Measurements from ENCODE around the gene RPAP3. TPM values are rescaled to one million over a fixed set of nuclear protein-coding genes. Genes with fewer than 3 reads are reported as not detected.

RPAP3 gene
- total RNA-seq, 1 experiment from 2014 or later = 22.1 TPM

- H3K9me3 ChIP-seq (ENCODE audit: low read length) = no peaks in the 10 kb centered on the region
- no peak overlapping the region for H3K4me3 ChIP-seq (ENCODE audit: low read length)
- intact Hi-C loops (cut with micrococcal nuclease) = no loop called here
- H3K4me1 ChIP-seq (ENCODE audit: insufficient read depth, low read length) = no peaks in the 10 kb centered on the region
- no peak overlapping the region for H3K9ac ChIP-seq (ENCODE audit: low read length)
- DNase-seq = no peak
- H2AFZ ChIP-seq (ENCODE audit: low read length) = no peak overlapping the region
- no peak for ATAC-seq
- no peaks in the 10 kb centered on the region for H3K9me2 ChIP-seq (replicated peaks; ENCODE audit: low read length)
- BruUV-seq (replicated peaks) = no TSS peak
- no peak for TF ChIP-seq CTCF (conservative IDR thresholded peaks at IDR 0.05; ENCODE audit: low read depth, low read length)
- no peak for TF ChIP-seq EZH2phosphoT487 (IDR thresholded peaks at IDR 0.05; ENCODE audit: borderline replicate concordance, low read length)
- no peak for TF ChIP-seq EZH2 (IDR thresholded peaks at IDR 0.05; ENCODE audit: low read length, unreplicated experiment)
- H3K27ac ChIP-seq (ENCODE audit: low read length) = no peak overlapping the region
- no peak overlapping the region for H3K4me2 ChIP-seq (ENCODE audit: low read length)
- H3F3A ChIP-seq (ENCODE audit: low read length, unreplicated experiment) = no peaks in the 10 kb centered on the region
- ChIA-PET CTCF (interaction anchor here (1.2 kb wide), 1 partner anchor 141 kb away, joined by 3 read pairs; no protein-coding TSS in a partner anchor), POLR2A (ENCODE audit: unreplicated experiment) (no interaction called here)
- H3K36me3 ChIP-seq (ENCODE audit: low read depth, low read length) = peaks cover 11% of the 10 kb centered on the region
- no peaks in the 10 kb centered on the region for H4K20me1 ChIP-seq (ENCODE audit: low read length)
- H3K27me3 ChIP-seq (ENCODE audit: low read length) = no peaks in the 10 kb centered on the region
- H3K79me2 ChIP-seq (ENCODE audit: low read length) = no peaks in the 10 kb centered on the region
Observed at GRCh38 chr12:47687636-47688035, 18.2 kb downstream of the RPAP3 start.

GRCh38 chr12:47686645-47687240, 19.1 kb downstream of the RPAP3 start:
- Histone ChIP-seq H3K9me3 (ENCODE audit: low read length) (no peaks in the 10 kb centered on the region), H4K20me1 (ENCODE audit: low read length) (no peaks in the 10 kb centered on the region), H2AFZ (ENCODE audit: low read length) (no peak overlapping the region), H3K27me3 (ENCODE audit: low read length) (no peaks in the 10 kb centered on the region), H3K27ac (ENCODE audit: low read length) (no peak overlapping the region), H3F3A (ENCODE audit: low read length, unreplicated experiment) (no peaks in the 10 kb centered on the region), H3K4me3 (ENCODE audit: low read length) (no peak overlapping the region), H3K9me2 (replicated peaks; ENCODE audit: low read length) (no peaks in the 10 kb centered on the region), H3K4me2 (ENCODE audit: low read length) (no peak overlapping the region), H3K36me3 (ENCODE audit: low read depth, low read length) (peaks cover 11% of the 10 kb centered on the region), H3K4me1 (ENCODE audit: insufficient read depth, low read length) (no peaks in the 10 kb centered on the region), H3K9ac (ENCODE audit: low read length) (no peak overlapping the region), H3K79me2 (ENCODE audit: low read length) (no peaks in the 10 kb centered on the region)
- ATAC-seq (no peak), DNase-seq (peak; percentile 55)
- TF ChIP-seq EZH2 (IDR thresholded peaks at IDR 0.05; ENCODE audit: low read length, unreplicated experiment) = no peak
- peak; percentile 72 for TF ChIP-seq CTCF (conservative IDR thresholded peaks at IDR 0.05; ENCODE audit: low read depth, low read length)
- TF ChIP-seq EZH2phosphoT487 (IDR thresholded peaks at IDR 0.05; ENCODE audit: borderline replicate concordance, low read length) = no peak
- intact Hi-C loops (cut with micrococcal nuclease) = loop anchor here (1.0 kb wide), 3 partner anchors 34 to 654 kb away; no protein-coding TSS in a partner anchor
- BruUV-seq (replicated peaks) = no TSS peak
- POLR2A ChIA-PET (ENCODE audit: unreplicated experiment) = no interaction called here
- CTCF ChIA-PET = interaction anchor here (0.5 to 1.2 kb wide), 5 partner anchors 19 to 654 kb away, joined by 3 to 10 read pairs (median 3); partner anchors contain the start of gene RPAP3

GRCh38 chr12:47679785-47680184, 26.0 kb downstream of the RPAP3 start:
- intact Hi-C loops (cut with micrococcal nuclease) = no loop called here
- CTCF ChIA-PET = no interaction called here
- no peak for ATAC-seq

More at GRCh38 chr12:47679785-47680184, 26.0 kb downstream of the RPAP3 start:
- Histone ChIP-seq H3K27ac (ENCODE audit: low read length) (no peak overlapping the region), H3K4me1 (ENCODE audit: insufficient read depth, low read length) (no peaks in the 10 kb centered on the region), H2AFZ (ENCODE audit: low read length) (no peak overlapping the region), H3K4me3 (ENCODE audit: low read length) (no peak overlapping the region), H3K9me2 (replicated peaks; ENCODE audit: low read length) (no peaks in the 10 kb centered on the region), H4K20me1 (ENCODE audit: low read length) (no peaks in the 10 kb centered on the region), H3K79me2 (ENCODE audit: low read length) (no peaks in the 10 kb centered on the region), H3K36me3 (ENCODE audit: low read depth, low read length) (peaks cover 18% of the 10 kb centered on the region; the same call in 1 of the 2 replicates), H3F3A (ENCODE audit: low read length, unreplicated experiment) (no peaks in the 10 kb centered on the region), H3K4me2 (ENCODE audit: low read length) (no peak overlapping the region), H3K9ac (ENCODE audit: low read length) (no peak overlapping the region), H3K9me3 (ENCODE audit: low read length) (no peaks in the 10 kb centered on the region), H3K27me3 (ENCODE audit: low read length) (no peaks in the 10 kb centered on the region)
- no peak for DNase-seq
- no TSS peak for BruUV-seq (replicated peaks)
- TF ChIP-seq EZH2 (IDR thresholded peaks at IDR 0.05; ENCODE audit: low read length, unreplicated experiment) = no peak
- TF ChIP-seq EZH2phosphoT487 (IDR thresholded peaks at IDR 0.05; ENCODE audit: borderline replicate concordance, low read length) = no peak
- no peak for TF ChIP-seq CTCF (conservative IDR thresholded peaks at IDR 0.05; ENCODE audit: low read depth, low read length)
- POLR2A ChIA-PET (ENCODE audit: unreplicated experiment) = no interaction called here
